Measurements from ENCODE around the gene WIPF1.

WIPF1 gene

DNA sequence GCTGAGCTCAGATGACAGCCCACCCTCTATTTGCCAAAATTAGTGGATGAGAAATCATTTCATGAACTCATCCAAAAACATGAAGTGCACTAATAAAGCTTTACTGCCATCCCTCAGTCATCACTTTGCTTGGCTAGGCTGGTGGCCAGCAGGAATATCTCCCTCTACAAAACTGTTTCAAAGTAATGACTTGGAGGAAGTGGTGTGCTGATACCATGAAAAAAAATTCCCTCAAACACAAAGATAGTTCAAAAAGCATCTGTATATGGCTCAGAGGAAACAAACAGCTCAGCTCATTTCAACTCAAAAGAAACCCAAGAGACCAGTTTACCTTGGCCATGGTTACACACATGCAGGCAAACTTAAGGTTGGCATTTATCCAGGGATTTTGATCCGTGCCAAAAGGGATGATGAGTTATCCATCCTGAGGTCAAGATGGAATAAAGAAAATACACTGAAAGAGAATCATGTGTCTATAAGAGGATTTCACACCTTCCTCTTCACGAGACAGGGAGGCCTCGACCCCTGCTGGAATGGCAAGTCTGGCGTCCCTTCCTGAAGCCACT is 18.4 kb upstream of the WIPF1 start:
- no peak overlapping the region for H3K4me3 ChIP-seq (ENCODE audit: control insufficient read depth, low read depth, low read length)
- TF ChIP-seq CTCF (conservative IDR thresholded peaks at IDR 0.05; ENCODE audit: control insufficient read depth, insufficient read depth, low read depth, low read length): no peak
- peak; percentile 95 for DNase-seq (ENCODE audit: low read depth)

GRCh38 chr2:174614261-174614660 is 16.7 kb upstream of the WIPF1 start:
- peak; percentile 77 for DNase-seq (ENCODE audit: low read depth)
- no peak overlapping the region for H3K4me3 ChIP-seq (ENCODE audit: control insufficient read depth, low read depth, low read length)
- no peak for TF ChIP-seq CTCF (conservative IDR thresholded peaks at IDR 0.05; ENCODE audit: control insufficient read depth, insufficient read depth, low read depth, low read length)

GRCh38 chr2:174613531-174613930 is 15.9 kb upstream of the WIPF1 start:
- no peak overlapping the region for H3K4me3 ChIP-seq (ENCODE audit: control insufficient read depth, low read depth, low read length)
- no peak for DNase-seq (ENCODE audit: low read depth)
- no peak for TF ChIP-seq CTCF (conservative IDR thresholded peaks at IDR 0.05; ENCODE audit: control insufficient read depth, insufficient read depth, low read depth, low read length)

DNA sequence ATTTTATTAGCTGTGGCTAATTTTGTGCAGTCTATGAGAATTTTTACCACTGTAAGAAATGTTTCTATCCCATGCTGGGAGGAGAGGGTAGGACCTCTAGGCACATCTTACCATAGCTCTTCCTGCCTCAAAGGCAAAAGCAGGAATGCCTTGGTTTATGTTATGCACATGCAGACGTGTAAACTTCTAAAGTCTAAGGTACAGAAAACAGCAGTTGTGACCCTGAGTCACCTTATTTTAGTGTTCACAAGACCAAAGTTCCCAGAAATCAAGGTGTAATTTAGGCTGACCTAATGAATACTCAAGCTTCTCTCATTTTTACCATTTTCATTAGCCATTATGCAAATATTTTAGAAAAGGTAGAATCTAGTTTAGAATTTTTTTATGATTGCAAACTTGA is 15.4 kb upstream of the WIPF1 start:
- no peak overlapping the region for H3K4me3 ChIP-seq (ENCODE audit: control insufficient read depth, low read depth, low read length)
- DNase-seq (ENCODE audit: low read depth): no peak
- TF ChIP-seq CTCF (conservative IDR thresholded peaks at IDR 0.05; ENCODE audit: control insufficient read depth, insufficient read depth, low read depth, low read length): no peak

- no peak for DNase-seq (ENCODE audit: low read depth)
- no peak overlapping the region for H3K4me3 ChIP-seq (ENCODE audit: control insufficient read depth, low read depth, low read length)
- TF ChIP-seq CTCF (conservative IDR thresholded peaks at IDR 0.05; ENCODE audit: control insufficient read depth, insufficient read depth, low read depth, low read length): no peak
Measured at GRCh38 chr2:174611854-174612253, 14.2 kb upstream of the WIPF1 start.

- TF ChIP-seq CTCF (conservative IDR thresholded peaks at IDR 0.05; ENCODE audit: control insufficient read depth, insufficient read depth, low read depth, low read length): no peak
Measured at GRCh38 chr2:174611006-174611405, 13.4 kb upstream of the WIPF1 start.

More at GRCh38 chr2:174611006-174611405, 13.4 kb upstream of the WIPF1 start:
- no peak for DNase-seq (ENCODE audit: low read depth)
- no peak overlapping the region for H3K4me3 ChIP-seq (ENCODE audit: control insufficient read depth, low read depth, low read length)
